Body of pancreas (tissue), 4 donors: ENCODE results near the gene MEN1.

Source experiments
- CTCF ChIP-seq, 7 experiments: fragments of 450-650 bp in 4 of 7; fragments of 200-600 bp in 3 of 7; sonication (generic) in 3 of 7; IDR thresholded peaks; one replicate each; pipeline ENCODE4 v1.5.1; 2016 to 2019; ENCODE audit warnings: antibody characterized with exemption in 7 of 7
- POLR2A ChIP-seq, 3 donors: fragments of 450-650 bp; IDR thresholded peaks; one replicate each; pipeline ENCODE4 v1.6.1; 2016; ENCODE audit warnings: antibody characterized with exemption in 3 of 3, mild to moderate bottlenecking in 2 of 3

GRCh38 chr11:64826578-64827450 lies 16.5 kb upstream of the MEN1 start:
- no peak for TF ChIP-seq CTCF (IDR thresholded peaks at IDR 0.05)
- no peak for TF ChIP-seq POLR2A (IDR thresholded peaks at IDR 0.05)
